HEK293 (cell line): Measurements from ENCODE around the gene ZFPM1.

Source experiments
- CTCF ChIP-seq: fragments of 450-650 bp; formaldehyde crosslinking; IDR thresholded peaks from 2 replicates; pipeline ENCODE4 v1.5.1; 2016; ENCODE audit warnings: missing biosample characterization, missing genetic modification characterization
- KLF16 ChIP-seq: fragments of 450-650 bp; formaldehyde crosslinking; IDR thresholded peaks from 2 replicates; pipeline ENCODE4 v1.5.1; 2017; ENCODE audit warnings: missing biosample characterization, missing genetic modification characterization
- KLF7 ChIP-seq: fragments of 450-650 bp; formaldehyde crosslinking; IDR thresholded peaks from 2 replicates; pipeline ENCODE4 v1.5.1; 2016; ENCODE audit warnings: missing biosample characterization, missing genetic modification characterization, borderline replicate concordance
- PBX3 ChIP-seq: sonication (generic); formaldehyde crosslinking; IDR thresholded peaks from 2 replicates; pipeline ENCODE4 v1.8.1; 2022; ENCODE audit warnings: mild to moderate bottlenecking, moderate library complexity, missing genetic modification reagents
- YY1 ChIP-seq: fragments of 450-650 bp; formaldehyde crosslinking; IDR thresholded peaks from 2 replicates; pipeline ENCODE4 v1.5.1; 2018; ENCODE audit warnings: missing biosample characterization, missing genetic modification characterization
- ZBTB7A ChIP-seq: fragments of 450-650 bp; formaldehyde crosslinking; IDR thresholded peaks from 2 replicates; pipeline ENCODE4 v1.5.1; 2016; ENCODE audit warnings: low read depth, missing biosample characterization, missing genetic modification characterization
- ZNF354C ChIP-seq: fragments of 450-650 bp; formaldehyde crosslinking; IDR thresholded peaks from 2 replicates; pipeline ENCODE4 v1.5.1; 2016; ENCODE audit warnings: missing biosample characterization, missing genetic modification characterization, low read depth, borderline replicate concordance
- ZNF658 ChIP-seq: fragments of 450-650 bp; formaldehyde crosslinking; IDR thresholded peaks from 2 replicates; pipeline ENCODE4; 2016; ENCODE audit warnings: missing biosample characterization, missing genetic modification characterization
- ZSCAN30 ChIP-seq: fragments of 450-650 bp; IDR thresholded peaks from 2 replicates; pipeline ENCODE4 v1.5.1; 2018; ENCODE audit warnings: missing biosample characterization, mild to moderate bottlenecking, missing genetic modification characterization, moderate library complexity

- TF ChIP-seq ZSCAN30: no peak
- no peak for TF ChIP-seq ZBTB7A (tag by site-specific recombination)
- no peak for TF ChIP-seq CTCF (tag by site-specific recombination)
- TF ChIP-seq KLF16 (tag by site-specific recombination): no peak
- no peak for TF ChIP-seq PBX3 (CRISPR knock-in tag)
- TF ChIP-seq ZNF658 (tag by site-specific recombination): no peak
- no peak for TF ChIP-seq ZNF354C (tag by site-specific recombination)
- no peak for TF ChIP-seq YY1 (tag by site-specific recombination)
- no peak for TF ChIP-seq KLF7
Observed at GRCh38 chr16:88421301-88421700, 31.8 kb upstream of the ZFPM1 start.
